Activated CD8-positive, alpha-beta memory T cell treated with anti-CD3 and anti-CD28 coated beads, Interleukin-2, amount 50 U/mL, for 1 hour (primary cell): ENCODE results near the gene PTCD2.
"Not testable (repeated sequence)": the region's sequence is repeated elsewhere in the genome, so short reads cannot be mapped to it uniquely, and the experiment has no call there.

Experiments used
- DNase-seq: peaks from one replicate; pipeline ENCODE4 v3.0.0-alpha.2; 2020; ENCODE audit errors: extremely low read depth

The PTCD2 gene

DNA sequence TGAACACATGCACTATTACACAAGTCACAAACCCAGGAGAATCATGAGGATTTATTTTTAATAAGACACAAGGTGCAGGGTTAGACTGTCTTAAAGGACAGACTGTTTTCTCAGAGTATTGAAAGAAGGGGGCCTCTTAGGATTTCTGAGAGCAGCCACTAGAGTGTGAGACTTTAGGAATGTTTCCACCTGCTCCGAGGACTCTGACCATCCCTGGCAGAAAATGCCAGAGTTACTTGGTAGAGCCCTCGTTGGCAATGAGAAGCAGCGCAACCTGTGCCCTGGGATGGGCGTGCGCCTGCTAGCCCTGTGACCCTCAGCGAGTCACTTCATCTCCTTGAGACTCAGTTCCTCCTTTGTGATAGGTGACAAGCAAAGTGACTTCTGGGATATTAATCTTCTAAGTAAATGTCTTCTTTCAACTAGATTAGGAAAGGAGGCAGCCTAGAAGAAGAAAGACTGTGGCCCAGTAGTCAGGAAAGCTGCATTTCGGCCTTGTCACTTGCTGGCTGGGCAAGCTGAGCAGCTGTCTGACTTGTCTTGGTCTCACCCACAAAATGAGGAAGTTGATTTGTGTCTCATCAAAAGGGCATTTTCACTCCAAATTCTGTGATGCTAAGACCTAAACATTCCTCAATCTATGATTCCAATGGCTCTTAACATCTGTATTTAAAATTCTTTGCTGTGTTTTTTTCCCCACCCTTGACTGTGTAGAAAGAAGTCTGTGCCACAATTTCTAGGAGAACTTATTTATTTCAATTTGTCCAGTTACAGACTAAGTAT, 60.5 kb downstream of the PTCD2 start:
- DNase-seq: no peak

DNA sequence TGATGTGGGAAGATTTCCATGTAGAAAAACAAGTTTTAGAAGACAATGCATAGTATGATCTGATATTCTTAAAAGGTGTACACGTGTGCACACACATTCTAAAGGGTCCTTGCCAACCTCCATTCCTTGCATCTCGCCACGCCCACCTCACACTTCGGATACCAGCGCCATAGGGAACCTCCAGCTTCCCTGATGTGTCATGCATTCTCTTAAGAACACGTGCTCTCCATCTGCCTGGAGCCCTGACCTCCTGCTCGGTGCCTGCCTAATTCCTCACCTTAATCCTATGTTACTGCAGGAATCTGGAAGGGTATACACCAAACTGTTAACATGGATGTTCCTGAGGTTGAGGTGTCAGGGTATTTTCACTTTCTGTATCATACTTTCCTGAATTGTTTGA, 63.1 kb downstream of the PTCD2 start:
- DNase-seq: no peak

GRCh38 chr5:72383726-72384125, 63.6 kb downstream of the PTCD2 start:
- DNase-seq: no peak

DNA sequence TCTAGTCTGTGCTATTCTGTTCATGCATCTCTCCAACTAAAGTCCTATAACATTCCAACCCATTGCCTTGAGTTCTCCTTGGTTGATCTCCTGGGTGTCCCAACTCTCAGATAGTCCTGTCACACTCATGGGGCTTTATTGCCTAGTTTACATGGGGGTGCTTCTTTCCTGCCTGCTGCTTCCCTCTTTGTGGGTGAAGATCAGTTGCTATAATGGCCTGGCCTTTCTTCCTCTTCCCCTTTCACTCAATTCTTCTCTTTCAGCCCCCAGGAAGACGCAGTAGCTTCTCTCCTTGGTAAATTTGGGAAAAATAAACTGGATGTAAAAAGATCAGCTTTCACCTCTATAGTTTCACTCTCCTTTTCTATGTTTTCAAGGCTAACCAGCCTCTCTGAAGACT, 66.5 kb downstream of the PTCD2 start:
- no peak for DNase-seq

DNA sequence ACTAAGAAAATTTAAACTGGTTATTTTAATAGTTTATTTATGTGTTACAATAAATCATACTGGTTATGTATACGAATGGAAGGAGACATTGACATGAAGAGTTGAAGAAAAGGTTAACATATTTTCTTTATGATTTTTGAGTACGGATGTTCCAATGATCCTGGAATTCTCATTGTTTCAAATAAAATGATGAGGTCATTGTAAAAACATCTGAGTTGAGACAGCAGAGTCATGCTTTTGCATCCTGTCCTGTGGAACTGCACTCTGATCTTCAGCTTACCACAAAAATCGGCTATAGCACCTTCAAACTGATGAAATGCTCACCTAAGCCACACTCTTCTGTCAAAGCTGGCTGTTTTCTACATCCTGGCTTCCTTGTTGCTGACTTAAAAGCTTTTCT, 67.8 kb downstream of the PTCD2 start:
- no peak for DNase-seq

GRCh38 chr5:72388646-72389045, 68.5 kb downstream of the PTCD2 start:
- DNase-seq: no peak

GRCh38 chr5:72390836-72391235, 70.7 kb downstream of the PTCD2 start:
- no peak for DNase-seq

DNA sequence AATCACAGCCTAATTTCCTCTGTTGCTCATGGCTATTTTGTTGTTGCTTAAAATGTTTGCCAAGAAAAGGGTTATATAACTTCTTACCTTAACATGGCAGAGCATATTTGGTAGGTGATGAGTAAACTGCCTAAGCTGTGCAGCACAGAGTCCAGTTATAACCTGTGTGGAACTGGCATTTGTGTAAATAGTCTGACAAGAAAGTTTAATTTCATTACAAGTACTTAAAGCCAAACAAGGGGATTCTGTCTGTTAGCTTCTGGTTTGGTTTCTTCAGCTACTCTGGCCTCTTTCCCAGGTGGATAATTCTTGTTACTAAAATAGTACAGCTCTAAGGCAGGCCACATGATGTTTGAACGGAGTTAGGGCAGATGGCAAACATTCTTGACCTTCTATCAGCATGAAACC, 72.2 kb downstream of the PTCD2 start:
- no peak for DNase-seq

GRCh38 chr5:72393052-72393451, 72.9 kb downstream of the PTCD2 start:
- no peak for DNase-seq

- DNase-seq: no peak
Observed at GRCh38 chr5:72394688-72395087, 74.5 kb downstream of the PTCD2 start.

GRCh38 chr5:72397836-72398235, 77.7 kb downstream of the PTCD2 start:
- DNase-seq: no peak

DNA sequence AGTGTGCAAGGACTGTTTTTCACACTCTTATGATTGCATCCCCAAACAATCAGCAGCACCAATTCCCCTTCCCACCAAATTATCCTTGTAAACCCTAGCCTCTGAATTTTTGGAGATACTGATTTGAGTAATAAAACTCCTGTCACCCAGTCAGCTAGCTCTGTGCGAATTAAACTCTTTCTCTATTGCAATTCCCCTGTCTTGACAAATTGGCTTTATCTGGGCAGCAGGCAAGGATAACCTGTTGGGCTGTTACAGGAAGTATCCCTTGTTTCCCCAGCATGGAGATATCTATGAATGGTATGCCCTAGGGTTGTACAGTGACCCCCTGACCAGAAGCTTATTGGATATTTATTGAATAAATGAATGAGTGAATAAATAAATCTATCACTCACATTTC, 80.8 kb downstream of the PTCD2 start:
- DNase-seq: no peak

GRCh38 chr5:72402381-72402890, 82.3 kb downstream of the PTCD2 start:
- DNase-seq: no peak

DNA sequence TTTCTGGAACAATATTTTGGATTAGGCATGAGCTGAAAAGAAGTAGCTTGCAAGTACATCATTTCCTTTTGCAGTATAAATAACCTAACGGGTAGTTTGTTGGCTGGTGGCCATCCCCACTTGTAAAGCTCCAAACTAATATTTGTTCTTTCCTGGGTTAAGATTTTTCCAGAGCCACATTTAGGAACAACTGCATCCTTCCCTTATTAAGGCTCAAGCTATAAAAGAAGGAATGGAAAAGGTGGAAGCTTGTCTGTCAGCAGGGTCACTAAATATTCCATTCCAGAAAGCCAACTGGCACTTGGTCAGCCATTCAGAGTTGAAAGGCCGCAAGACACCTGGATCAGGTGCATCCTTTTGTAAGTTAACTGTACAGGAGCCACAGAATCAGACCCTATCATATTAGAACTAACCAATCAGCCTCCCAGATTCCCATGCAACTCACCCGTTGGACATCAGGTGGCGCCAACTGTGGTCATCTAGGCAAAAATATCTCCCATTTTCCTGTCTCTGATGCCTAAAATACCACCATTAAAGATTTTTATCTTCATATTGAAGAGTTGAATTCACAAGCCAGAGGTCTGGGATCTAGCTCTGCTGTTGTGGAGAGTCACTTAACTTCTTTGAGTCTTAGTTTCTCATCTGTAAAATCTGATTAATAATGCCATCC, 82.9 kb downstream of the PTCD2 start:
- no peak for DNase-seq

DNA sequence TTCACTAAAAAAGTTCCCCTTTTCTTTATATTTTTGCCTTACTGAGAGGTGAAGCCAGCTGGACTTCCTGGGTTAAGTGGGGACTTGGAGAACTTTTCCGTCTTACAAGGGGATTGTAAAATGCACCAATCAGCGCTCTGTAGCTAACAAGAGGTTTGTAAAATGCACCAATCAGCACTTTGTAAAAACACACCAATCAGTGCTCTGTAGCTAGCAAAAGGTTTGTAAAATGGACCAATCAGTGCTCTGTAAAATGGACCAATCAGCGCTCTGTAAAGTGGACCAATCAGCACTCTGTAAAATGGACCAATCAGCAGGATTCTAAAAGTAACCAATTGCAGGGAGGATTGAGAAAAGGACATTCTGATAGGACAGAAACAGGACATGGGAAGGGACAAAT, 84.6 kb downstream of the PTCD2 start:
- DNase-seq: not testable (repeated sequence)

DNA sequence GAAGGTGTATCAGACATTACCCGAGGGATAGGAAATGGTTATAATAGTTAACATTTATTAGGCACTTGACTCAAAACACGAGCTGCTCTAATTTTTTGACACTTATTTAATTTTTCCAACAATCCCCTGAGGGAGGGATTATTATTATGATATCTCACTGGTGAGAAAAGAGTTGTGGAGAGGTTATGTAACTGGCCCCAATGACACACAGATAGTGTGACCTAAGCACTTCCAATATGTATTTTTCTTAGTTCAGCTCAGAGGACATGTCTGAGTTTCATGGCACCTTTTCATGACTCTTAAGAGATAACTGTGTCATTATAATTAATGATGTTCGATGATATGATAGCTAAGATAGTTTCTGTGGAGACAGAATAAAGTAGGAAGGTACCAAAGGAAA, 86.9 kb downstream of the PTCD2 start:
- DNase-seq: no peak

DNA sequence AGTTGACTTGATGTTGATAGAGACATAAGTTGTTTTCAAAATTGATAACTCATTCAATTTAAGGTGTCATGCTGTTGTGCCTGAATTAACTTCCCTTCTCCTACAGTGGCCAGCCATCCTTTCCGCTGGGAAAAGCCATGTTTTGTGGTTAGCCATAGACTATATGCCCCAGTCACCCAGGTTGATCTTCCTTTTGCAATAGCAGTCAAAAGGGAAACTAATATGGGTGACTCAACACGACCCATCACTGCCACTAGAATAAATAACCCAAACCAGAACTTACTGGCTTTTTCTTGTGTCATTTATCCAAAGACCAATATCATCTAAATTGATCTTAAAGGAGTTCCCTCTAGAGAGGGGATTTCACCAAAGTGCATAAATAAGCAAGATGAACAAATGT, 87.4 kb downstream of the PTCD2 start:
- no peak for DNase-seq

DNA sequence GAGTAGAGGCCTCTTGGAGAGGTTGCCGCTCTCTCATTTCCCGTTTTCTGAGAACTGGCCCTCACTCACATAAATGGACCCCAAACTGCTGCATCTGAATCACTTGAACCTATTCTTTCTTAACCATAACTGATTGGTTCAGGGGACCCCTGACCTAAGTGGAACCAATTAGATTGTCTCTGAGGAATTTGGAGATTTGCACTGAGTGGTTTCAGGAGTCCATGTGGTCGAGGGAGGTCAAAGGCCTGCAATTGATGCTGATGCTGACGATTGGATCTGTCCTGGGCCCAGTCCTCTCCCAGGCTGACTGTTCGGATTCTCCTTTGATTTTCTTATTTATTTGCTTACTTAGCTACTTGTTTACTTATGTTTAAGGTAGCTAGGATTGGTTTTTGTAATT, 88.0 kb downstream of the PTCD2 start:
- no peak for DNase-seq

DNA sequence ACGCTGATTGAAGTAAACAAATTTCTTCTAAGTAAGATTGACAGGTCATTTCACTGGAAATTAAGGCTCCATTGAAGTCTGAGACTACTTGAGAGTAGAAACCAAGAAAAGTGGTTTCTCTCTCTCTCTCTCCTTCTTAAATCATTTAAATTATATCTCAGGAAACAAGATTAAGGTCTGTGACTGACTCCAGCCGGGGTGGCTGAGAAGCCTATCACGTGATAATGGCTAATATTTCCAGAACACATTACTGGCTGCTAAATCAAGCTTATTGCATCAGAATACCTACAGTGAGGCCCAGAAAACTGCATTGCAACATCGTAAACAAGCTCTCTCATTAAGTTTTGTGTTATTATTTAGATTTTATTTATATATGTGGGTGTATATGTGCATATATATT, 88.4 kb downstream of the PTCD2 start:
- no peak for DNase-seq

- no peak for DNase-seq
Observed at GRCh38 chr5:72410688-72411295, 90.6 kb downstream of the PTCD2 start.

DNA sequence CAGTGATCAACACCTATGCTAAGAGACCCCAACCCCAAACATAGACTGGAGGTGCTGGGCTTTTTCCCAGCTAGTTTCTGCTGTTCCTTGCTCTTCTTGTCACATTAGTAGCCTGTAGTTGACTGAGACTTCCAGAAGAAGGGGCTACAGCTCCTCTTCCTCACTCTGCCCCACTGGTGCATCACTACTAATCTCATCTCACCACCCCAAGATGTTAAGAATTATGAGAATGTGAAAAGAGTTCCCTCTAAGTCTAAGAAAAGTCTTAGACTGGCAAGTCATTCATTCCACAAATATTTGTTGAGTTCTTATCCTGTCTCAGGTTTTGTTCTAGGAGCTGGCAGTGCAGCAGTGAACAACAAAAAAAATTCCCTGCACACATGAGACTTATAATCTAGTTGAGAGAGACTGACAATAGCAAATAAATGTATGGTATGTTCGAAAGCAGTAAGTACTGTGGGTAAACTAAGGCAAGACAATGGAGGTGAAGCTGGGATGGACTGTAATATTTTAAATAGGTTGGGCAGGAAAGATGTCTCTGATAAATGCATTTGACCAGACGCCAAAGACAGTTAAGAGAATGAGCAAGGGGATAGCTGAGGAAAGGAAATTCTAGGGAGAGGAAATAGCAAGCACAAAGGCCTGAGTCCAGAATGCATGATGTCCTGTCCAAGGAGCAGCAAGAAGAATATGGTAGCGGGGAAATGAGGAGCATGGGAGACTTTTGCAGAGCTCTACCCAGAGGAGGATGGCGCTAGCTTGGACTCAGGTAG, 92.3 kb downstream of the PTCD2 start:
- DNase-seq: no peak
